HEK293 (cell line): ENCODE results near the gene LTBP1.

Experiments used
- CTCF ChIA-PET: fragments of 350-600 bp; formaldehyde crosslinking; extraction: SDS; loops from one replicate; lab custom pipeline; 2021; ENCODE audit warnings: antibody characterized with exemption; lab: Yijun Ruan, JAX
- POLR2A ChIA-PET: fragments of 300-600 bp; formaldehyde crosslinking; extraction: SDS; loops from one replicate; lab custom pipeline; 2020; ENCODE audit warnings: antibody characterized with exemption, inconsistent platforms; lab: Yijun Ruan, JAX
- H3K27ac ChIP-seq: fragments of 200-500 bp; sonication (Bioruptor generic); 2 replicates; pipeline ENCODE4 v1.5.1; 2014; ENCODE audit warnings: low read depth, low read length, control low read depth, inconsistent platforms; ENCODE audit errors: extremely low read depth
- H3K36me3 ChIP-seq, 2 experiments: fragments of 200-500 bp in 1 of 2; sonication (Bioruptor generic) in 1 of 2; 1 replicate in 1 of 2; 2 replicates in 1 of 2; pipeline ENCODE4 v1.5.1; 2014 to 2017; ENCODE audit warnings: inconsistent platforms in 2 of 2, low read length in 2 of 2; ENCODE audit not compliant: control insufficient read depth in 2 of 2, insufficient read depth in 1 of 2
- H3K4me1 ChIP-seq: fragments of 200-500 bp; sonication (Bioruptor generic); 2 replicates; pipeline ENCODE4 v1.5.1; 2014; ENCODE audit warnings: mild to moderate bottlenecking, low read length, inconsistent platforms; ENCODE audit not compliant: control insufficient read depth, insufficient read depth
- H3K4me3 ChIP-seq: 2 replicates; pipeline ENCODE4 v1.5.1; 2011; ENCODE audit warnings: low read depth, mild to moderate bottlenecking, control low read depth, low read length, moderate library complexity
- H3K9me3 ChIP-seq: fragments of 200-500 bp; sonication (Bioruptor generic); 2 replicates; pipeline ENCODE4 v1.5.1; 2014; ENCODE audit warnings: low read depth, low read length, inconsistent platforms; ENCODE audit not compliant: control insufficient read depth, insufficient read depth
- BCL11B ChIP-seq: fragments of 450-650 bp; formaldehyde crosslinking; IDR thresholded peaks from 2 replicates; pipeline ENCODE4 v1.5.1; 2016; ENCODE audit warnings: low read depth, missing biosample characterization, missing genetic modification characterization
- FEZF1 ChIP-seq: fragments of 450-650 bp; formaldehyde crosslinking; IDR thresholded peaks from 2 replicates; pipeline ENCODE4 v1.5.1; 2016; ENCODE audit warnings: missing biosample characterization, missing genetic modification characterization
- KLF1 ChIP-seq: fragments of 450-650 bp; formaldehyde crosslinking; IDR thresholded peaks from 2 replicates; pipeline ENCODE4 v1.5.1; 2016; ENCODE audit warnings: missing biosample characterization, missing genetic modification characterization
- KLF7 ChIP-seq: fragments of 450-650 bp; formaldehyde crosslinking; IDR thresholded peaks from 2 replicates; pipeline ENCODE4 v1.5.1; 2016; ENCODE audit warnings: missing biosample characterization, missing genetic modification characterization, borderline replicate concordance
- MEIS1 ChIP-seq: sonication (generic); formaldehyde crosslinking; IDR thresholded peaks from 2 replicates; pipeline ENCODE4 v1.8.1; 2022; ENCODE audit warnings: missing genetic modification reagents, mild to moderate bottlenecking, borderline replicate concordance
- SP2 ChIP-seq: fragments of 450-650 bp; formaldehyde crosslinking; IDR thresholded peaks from 2 replicates; pipeline ENCODE4 v1.5.1; 2016; ENCODE audit warnings: missing biosample characterization, missing genetic modification characterization
- SP7 ChIP-seq: fragments of 450-650 bp; formaldehyde crosslinking; IDR thresholded peaks from 2 replicates; pipeline ENCODE4 v1.5.1; 2016; ENCODE audit warnings: missing biosample characterization, missing genetic modification characterization
- ZBTB7A ChIP-seq: fragments of 450-650 bp; formaldehyde crosslinking; IDR thresholded peaks from 2 replicates; pipeline ENCODE4 v1.5.1; 2016; ENCODE audit warnings: low read depth, missing biosample characterization, missing genetic modification characterization
- ZNF112 ChIP-seq: fragments of 450-650 bp; formaldehyde crosslinking; IDR thresholded peaks from 2 replicates; pipeline ENCODE4 v1.5.0; 2017; ENCODE audit warnings: missing biosample characterization, missing genetic modification characterization
- ZNF146 ChIP-seq: fragments of 450-650 bp; formaldehyde crosslinking; IDR thresholded peaks from 2 replicates; pipeline ENCODE4 v1.5.1; 2016; ENCODE audit warnings: missing biosample characterization, missing genetic modification characterization
- ZNF26 ChIP-seq: fragments of 450-650 bp; formaldehyde crosslinking; IDR thresholded peaks from 2 replicates; pipeline ENCODE4 v1.5.1; 2016; ENCODE audit warnings: missing biosample characterization, missing genetic modification characterization
- ZNF426 ChIP-seq: fragments of 450-650 bp; formaldehyde crosslinking; IDR thresholded peaks from 2 replicates; pipeline ENCODE4 v1.5.1; 2017; ENCODE audit warnings: missing biosample characterization, missing genetic modification characterization, mild to moderate bottlenecking, inconsistent platforms, moderate library complexity
- ZNF433 ChIP-seq: fragments of 450-650 bp; formaldehyde crosslinking; IDR thresholded peaks from 2 replicates; pipeline ENCODE4 v1.5.1; 2016; ENCODE audit warnings: missing biosample characterization, missing genetic modification characterization, low read depth
- ZNF473 ChIP-seq: fragments of 450-650 bp; formaldehyde crosslinking; IDR thresholded peaks from 2 replicates; pipeline ENCODE4 v1.5.1; 2017; ENCODE audit warnings: missing biosample characterization, missing genetic modification characterization
- ZNF518A ChIP-seq: fragments of 450-650 bp; formaldehyde crosslinking; conservative IDR thresholded peaks from 2 replicates; pipeline ENCODE4 v1.5.1; 2016; ENCODE audit warnings: low read depth, missing biosample characterization, missing genetic modification characterization
- ZNF560 ChIP-seq: fragments of 450-650 bp; formaldehyde crosslinking; IDR thresholded peaks from 2 replicates; pipeline ENCODE4 v1.5.1; 2017; ENCODE audit warnings: missing biosample characterization, missing genetic modification characterization, borderline replicate concordance
- ZNF561 ChIP-seq: fragments of 450-650 bp; IDR thresholded peaks from 2 replicates; pipeline ENCODE4 v1.5.1; 2018; ENCODE audit warnings: missing biosample characterization, missing genetic modification characterization, borderline replicate concordance
- ZNF621 ChIP-seq: fragments of 450-650 bp; formaldehyde crosslinking; IDR thresholded peaks from 2 replicates; pipeline ENCODE4 v1.5.1; 2017; ENCODE audit warnings: missing biosample characterization, missing genetic modification characterization
- ZNF658 ChIP-seq: fragments of 450-650 bp; formaldehyde crosslinking; IDR thresholded peaks from 2 replicates; pipeline ENCODE4; 2016; ENCODE audit warnings: missing biosample characterization, missing genetic modification characterization
- ZNF776 ChIP-seq: fragments of 450-650 bp; formaldehyde crosslinking; IDR thresholded peaks from 2 replicates; pipeline ENCODE4 v1.5.0; 2017; ENCODE audit warnings: missing biosample characterization, missing genetic modification characterization, borderline replicate concordance
- ZNF777 ChIP-seq: fragments of 450-650 bp; formaldehyde crosslinking; IDR thresholded peaks from 2 replicates; pipeline ENCODE4 v1.5.1; 2017; ENCODE audit warnings: missing biosample characterization, missing genetic modification characterization, borderline replicate concordance
- ZNF792 ChIP-seq: fragments of 450-650 bp; formaldehyde crosslinking; IDR thresholded peaks from 2 replicates; pipeline ENCODE4 v1.5.1; 2016; ENCODE audit warnings: missing biosample characterization, missing genetic modification characterization
- ZNF837 ChIP-seq: fragments of 450-650 bp; formaldehyde crosslinking; IDR thresholded peaks from 2 replicates; pipeline ENCODE4 v1.5.1; 2016; ENCODE audit warnings: missing biosample characterization, missing genetic modification characterization
- ZSCAN18 ChIP-seq: fragments of 450-650 bp; formaldehyde crosslinking; IDR thresholded peaks from 2 replicates; pipeline ENCODE4 v1.5.1; 2016; ENCODE audit warnings: missing biosample characterization, missing genetic modification characterization

LTBP1 gene

GRCh38 chr2:33322612-33323011, 375.9 kb downstream of the LTBP1 start:
- Histone ChIP-seq H3K4me3 (no peak overlapping the region), H3K4me1 (no peaks in the 10 kb centered on the region; the same call in 1 of the 2 replicates), H3K27ac (no peak overlapping the region), H3K36me3 (no peaks in the 10 kb centered on the region), H3K9me3 (no peaks in the 10 kb centered on the region)
- CTCF ChIA-PET, result interaction anchor here (0.6 kb wide), 1 partner anchor 107 kb away, joined by 3 read pairs; no protein-coding TSS in a partner anchor
- TF ChIP-seq ZNF146 (tag by site-specific recombination), result no peak
- TF ChIP-seq SP7 (tag by site-specific recombination), result no peak
- TF ChIP-seq ZBTB7A (tag by site-specific recombination), result no peak
- POLR2A ChIA-PET, result no interaction called here

GRCh38 chr2:33323957-33324356, 377.2 kb downstream of the LTBP1 start:
- no peak for TF ChIP-seq ZNF112
- no peak for TF ChIP-seq BCL11B
- no peak for TF ChIP-seq MEIS1 (CRISPR knock-in tag)
- no peak for TF ChIP-seq ZNF433 (tag by site-specific recombination)
- no peak for TF ChIP-seq FEZF1 (tag by site-specific recombination)
- TF ChIP-seq ZNF26, result no peak
- no peak for TF ChIP-seq ZNF792 (tag by site-specific recombination)
- TF ChIP-seq ZNF518A (tag by site-specific recombination), result no peak
- TF ChIP-seq ZNF776 (tag by site-specific recombination), result no peak
- ChIA-PET POLR2A (no interaction called here), CTCF (no interaction called here)
- Histone ChIP-seq H3K4me1 (no peaks in the 10 kb centered on the region; the same call in 1 of the 2 replicates), H3K36me3 (no peaks in the 10 kb centered on the region), H3K4me3 (no peak overlapping the region), H3K9me3 (no peaks in the 10 kb centered on the region), H3K27ac (no peak overlapping the region)

GRCh38 chr2:33326100-33326499, 379.3 kb downstream of the LTBP1 start:
- ChIA-PET CTCF (no interaction called here), POLR2A (no interaction called here)
- H3K4me3 ChIP-seq, result no peak overlapping the region
- no peaks in the 10 kb centered on the region for H3K9me3 ChIP-seq
- no peaks in the 10 kb centered on the region; the same call in 1 of the 2 replicates for H3K4me1 ChIP-seq
- no peaks in the 10 kb centered on the region for H3K36me3 ChIP-seq
- H3K27ac ChIP-seq, result no peak overlapping the region
- no peak for TF ChIP-seq ZNF777 (tag by site-specific recombination)
- TF ChIP-seq ZNF473 (tag by site-specific recombination), result no peak
- no peak for TF ChIP-seq ZNF621
- no peak for TF ChIP-seq ZNF561 (tag by site-specific recombination)
- no peak for TF ChIP-seq KLF1 (tag by site-specific recombination)
- no peak for TF ChIP-seq SP7 (tag by site-specific recombination)
- TF ChIP-seq ZNF837 (tag by site-specific recombination), result no peak
- TF ChIP-seq SP2, result no peak
- TF ChIP-seq ZSCAN18, result no peak
- no peak for TF ChIP-seq ZNF658
- no peak for TF ChIP-seq ZNF426 (tag by site-specific recombination)
- TF ChIP-seq ZNF560 (tag by site-specific recombination), result no peak
- TF ChIP-seq KLF7 (tag by site-specific recombination), result no peak
